ENCODE measurements around the gene ENSA.
"Not testable (repeated sequence)": the region's sequence is repeated elsewhere in the genome, so short reads cannot be mapped to it uniquely, and the experiment has no call there.

Gene ENSA

DNA sequence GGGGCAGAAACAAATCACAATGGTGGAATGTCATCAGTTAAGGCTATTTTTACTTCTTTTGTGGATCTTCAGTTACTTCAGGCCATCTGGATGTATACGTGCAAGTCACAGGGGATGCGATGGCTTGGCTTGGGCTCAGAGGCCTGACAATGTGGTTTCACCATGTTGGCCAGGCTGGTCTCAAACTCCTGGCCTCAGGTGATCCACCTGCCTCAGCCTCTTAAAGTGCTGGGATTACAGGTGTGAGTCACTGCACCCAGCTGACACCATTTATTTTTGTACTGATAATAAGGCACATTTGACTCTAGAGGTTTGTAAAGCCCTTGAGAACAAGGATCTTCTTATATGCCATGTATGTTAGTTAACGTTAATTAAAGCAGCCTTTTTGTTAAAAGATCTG, 48.4 kb downstream of the ENSA start:
- DNase-seq (ENCODE audit: low spot score) = not testable (repeated sequence)

- no peak for DNase-seq (ENCODE audit: low spot score)
Measured at GRCh38 chr1:150579945-150580642, 49.3 kb downstream of the ENSA start.

- peak; percentile 88 for DNase-seq (ENCODE audit: low spot score)
Measured at GRCh38 chr1:150579110-150579944, 50.1 kb downstream of the ENSA start, which contains the start of gene MCL1. Gene MCL1 (minus strand): TSS chr1:150579610. CDS start chr1:150579530, 80 bp downstream.

GRCh38 chr1:150578272-150579109, 50.9 kb downstream of the ENSA start:
- DNase-seq (ENCODE audit: low spot score) = no peak

DNA sequence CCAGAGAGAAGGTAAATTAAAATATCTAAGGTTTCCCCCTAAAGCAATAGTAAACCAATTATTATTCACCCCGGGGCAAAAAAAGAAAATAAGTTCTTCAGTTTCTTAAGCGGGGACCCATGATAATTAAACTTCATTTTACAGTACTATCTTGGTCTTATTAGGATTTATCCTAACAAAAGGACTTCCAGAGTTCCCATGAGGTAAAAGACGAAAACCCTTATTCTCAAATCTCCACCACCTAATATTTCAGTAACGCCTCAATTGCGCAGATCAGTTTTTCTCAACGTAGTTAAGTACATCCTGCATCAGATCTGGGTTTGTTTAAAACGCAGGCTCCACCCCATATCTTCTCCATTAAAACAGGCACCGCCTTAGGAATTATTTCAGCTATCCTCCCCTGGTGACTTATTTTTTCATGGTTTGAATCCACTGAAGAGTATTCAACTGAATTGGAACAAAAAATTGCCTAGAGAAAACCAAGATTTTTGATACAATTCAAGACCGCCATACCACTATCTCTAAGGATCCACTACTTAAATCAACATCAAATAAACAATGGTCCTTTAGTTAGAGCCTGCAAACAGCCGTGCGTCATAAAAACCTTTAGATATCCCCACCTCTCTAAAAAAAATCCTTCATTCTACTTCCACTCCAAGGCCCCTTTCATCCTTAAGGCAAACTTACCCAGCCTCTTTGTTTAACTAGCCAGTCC, 51.7 kb downstream of the ENSA start:
- peak; percentile 56 for DNase-seq (ENCODE audit: low spot score)

DNA sequence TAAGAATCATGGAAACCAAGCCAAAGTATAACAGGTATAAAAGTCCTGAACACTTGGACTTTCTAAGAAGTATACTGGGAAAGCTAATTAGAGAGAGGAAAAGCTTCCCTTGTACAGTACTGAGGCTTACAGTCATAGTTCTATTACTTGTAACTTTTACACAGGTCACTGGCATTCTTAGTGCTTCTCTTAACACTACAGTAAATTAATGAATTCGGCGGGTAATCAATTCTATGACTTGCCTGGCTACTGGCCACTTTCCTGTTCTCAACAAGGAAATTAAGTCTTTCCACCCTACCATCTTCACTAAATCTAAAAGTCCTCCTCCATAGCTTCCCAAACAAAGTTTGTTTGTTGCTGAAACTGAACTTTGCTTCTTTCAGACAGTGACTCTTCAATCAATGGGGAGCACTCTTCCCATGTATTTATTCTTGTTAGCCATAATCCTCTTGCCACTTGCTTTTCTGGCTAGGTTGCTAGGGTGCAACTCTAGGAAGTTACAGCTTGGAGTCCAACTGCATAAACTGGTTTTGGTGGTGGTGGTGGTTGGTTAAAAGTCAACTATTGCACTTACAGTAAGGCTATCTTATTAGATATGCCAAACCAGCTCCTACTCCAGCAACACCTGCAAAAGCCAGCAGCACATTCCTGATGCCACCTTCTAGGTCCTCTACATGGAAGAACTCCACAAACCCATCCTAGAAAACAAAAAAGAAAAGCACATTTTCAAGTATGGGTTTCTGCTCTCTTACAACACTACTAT, 52.4 kb downstream of the ENSA start:
- DNase-seq (ENCODE audit: low spot score) = no peak

- no peak for DNase-seq (ENCODE audit: low spot score)
Measured at GRCh38 chr1:150576367-150576711, 53.1 kb downstream of the ENSA start.

DNA sequence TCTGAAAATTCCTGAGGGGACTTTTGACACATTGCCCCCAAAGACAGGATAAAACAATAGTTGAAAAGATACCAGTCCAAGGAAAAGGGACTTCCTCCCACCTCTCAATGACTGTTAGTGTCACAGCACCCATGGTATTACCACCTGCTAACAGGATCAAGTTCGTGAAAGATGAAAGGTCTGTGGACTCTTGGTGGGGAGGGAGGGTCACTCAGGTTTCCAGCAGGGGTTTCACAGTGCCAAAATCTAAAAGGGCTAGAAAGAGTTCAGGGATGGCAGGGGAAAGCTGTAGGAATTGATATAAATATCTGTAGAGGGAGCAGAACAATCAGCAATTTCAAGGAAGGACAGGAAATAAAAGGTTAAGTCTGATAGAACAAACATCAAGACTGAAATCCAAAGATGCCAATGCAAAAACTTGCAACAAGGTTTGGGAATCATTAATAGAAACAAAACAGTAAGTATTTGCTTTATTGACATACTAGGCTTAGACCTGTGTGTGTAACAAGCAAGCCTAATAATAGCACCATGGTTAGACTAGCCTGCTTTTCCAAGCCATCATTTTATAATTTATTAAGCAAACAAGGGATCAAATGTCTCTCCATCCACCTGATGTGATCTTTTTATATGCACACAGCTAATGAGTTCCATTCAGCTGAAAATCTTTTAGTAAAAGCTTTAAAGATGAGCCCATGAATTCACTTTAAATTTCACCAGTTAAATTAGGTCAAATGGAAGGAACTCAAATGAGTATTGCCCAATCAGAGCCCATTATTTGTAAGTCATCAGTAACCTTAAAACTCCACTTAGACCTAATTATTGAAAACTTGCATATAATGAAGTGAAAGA, 53.7 kb downstream of the ENSA start:
- DNase-seq (ENCODE audit: low spot score) = no peak

DNA sequence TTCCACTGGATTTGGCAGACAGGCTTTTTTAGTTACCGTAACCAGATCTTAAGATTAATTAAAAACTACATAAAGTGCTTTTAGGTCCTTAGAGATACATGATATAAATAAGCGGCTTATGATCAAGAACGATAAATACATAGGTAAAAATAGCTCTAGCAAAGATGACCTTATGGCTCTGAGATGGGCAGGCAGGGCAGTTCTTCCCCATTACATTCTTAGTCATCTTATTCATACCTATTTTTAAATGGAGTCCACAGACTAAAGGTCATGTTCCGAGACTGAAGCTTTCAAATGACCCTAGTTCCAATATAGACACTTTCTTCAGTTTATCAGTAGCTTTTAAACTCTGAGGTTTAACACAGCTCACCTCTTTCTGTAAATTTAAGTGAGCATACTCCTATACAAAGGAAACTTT, 54.3 kb downstream of the ENSA start:
- DNase-seq (ENCODE audit: low spot score) = no peak

DNA sequence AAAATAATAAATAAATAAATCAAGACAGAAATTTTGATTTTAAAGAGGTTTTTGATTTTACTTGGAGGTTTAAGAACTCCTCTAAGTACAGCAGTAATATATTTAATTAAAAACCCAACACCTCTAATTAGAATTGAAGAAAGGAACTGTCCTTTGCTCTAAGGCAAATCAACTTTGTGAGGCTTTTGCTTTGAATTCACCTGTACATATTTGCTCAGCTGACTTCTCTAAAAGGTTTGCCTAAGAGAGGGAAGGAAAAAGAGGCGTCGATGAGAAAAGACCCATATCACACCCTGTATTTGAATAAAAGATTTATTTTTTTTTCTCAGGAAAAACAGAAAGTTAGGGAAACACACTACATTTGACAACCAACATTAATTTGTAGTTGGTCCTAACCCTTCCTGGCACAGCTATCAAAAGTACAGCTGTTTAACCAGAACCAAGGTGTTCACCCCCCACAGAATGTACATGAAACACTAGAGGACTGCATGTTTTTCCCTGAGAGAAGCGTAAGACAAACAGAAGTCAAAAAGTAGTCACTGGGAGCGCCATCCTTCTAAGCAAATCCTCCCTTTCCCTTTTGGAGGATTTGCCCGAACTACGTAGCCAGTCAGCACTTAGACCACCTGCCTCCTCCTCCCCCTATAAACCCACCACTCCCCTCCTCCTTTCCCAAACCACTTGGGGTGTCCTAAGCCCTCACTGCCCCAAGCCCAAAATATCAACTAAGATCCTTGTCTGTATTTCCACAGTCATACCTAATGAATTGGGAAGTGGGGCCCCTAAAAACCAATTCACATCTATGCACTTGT, 54.9 kb downstream of the ENSA start:
- DNase-seq (ENCODE audit: low spot score) = no peak

- not testable (repeated sequence) for DNase-seq (ENCODE audit: low spot score)
Measured at GRCh38 chr1:150573648-150574071, 55.8 kb downstream of the ENSA start.

DNA sequence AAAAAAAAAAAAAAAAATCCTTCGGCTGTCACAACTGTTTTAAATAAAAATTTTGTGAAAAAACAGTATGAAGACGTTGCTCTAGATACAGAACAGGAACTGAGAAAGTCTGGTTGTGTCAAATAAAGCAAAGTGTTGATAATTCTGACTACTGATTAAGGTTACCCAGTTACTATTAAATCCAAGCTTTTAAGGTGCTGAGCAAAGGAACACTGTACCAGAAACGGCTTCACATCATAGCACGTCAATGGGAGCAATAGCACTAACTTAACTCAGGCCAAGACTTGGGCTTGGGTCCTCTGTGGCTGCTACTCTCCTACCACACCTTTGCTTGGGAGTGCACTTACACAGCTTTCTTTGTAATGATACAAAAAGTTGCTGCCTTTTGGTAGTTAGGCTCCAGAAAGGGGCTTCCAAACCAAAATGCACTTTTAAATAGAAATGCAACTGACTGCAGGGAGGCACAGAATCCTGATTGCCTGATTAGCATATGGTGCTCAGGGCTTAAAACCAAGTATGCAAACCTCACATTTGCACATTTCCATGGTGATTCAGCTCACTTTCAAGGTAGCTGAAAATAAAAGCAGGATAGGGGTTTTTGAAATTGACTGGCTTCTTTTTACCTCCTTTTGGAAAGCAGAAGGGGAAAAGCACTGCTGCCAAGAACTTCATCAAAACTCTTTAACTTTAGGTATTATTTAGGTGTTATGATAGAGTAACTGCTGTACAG, 56.3 kb downstream of the ENSA start:
- no peak for DNase-seq (ENCODE audit: low spot score)

All from CD4-positive, alpha-beta T cell treated with Interleukin-6 at 100 ng/mL for 8 hours (primary cell).